ENCODE data around the gene GABRB1.
"Not testable (repeated sequence)": the region's sequence is repeated elsewhere in the genome, so short reads cannot be mapped to it uniquely, and the experiment has no call there.

GABRB1 gene

DNA sequence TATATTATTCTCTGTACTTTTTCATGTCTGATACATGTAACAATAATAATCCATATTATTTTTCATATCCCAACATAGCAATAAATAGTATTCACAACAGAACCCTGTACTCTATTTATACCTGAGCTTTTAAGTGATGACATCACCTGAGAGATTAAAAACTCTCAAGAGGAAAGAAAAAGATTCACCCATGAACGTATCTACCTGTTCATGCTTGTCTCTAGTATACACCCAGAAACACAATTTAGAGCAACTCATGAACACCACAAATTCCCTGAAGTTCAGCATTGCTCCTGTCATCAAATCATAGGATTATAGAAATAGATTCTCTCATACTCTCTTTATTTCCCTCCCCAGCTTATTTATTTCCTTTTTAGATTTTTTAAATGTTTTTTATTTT lies 185.9 kb downstream of the GABRB1 start:
- DNase-seq: no peak

DNA sequence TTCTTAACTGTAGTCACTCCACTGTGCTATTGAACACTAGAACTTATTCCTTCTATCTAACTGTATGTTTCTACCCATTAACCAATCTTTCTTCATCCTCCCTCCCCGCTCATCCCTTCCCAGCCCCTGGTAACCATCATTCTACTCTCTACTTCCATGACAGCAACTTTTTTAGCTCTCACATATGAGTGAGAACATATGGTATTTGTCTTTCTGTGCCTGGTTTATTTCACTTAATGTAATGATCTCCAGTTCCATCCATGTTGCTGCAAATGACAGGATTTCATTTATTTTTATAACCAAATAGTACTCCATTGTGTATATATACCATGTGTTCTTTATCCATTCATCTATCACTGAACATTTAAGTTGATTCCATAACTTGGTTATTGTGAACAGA lies 186.5 kb downstream of the GABRB1 start:
- DNase-seq: no peak

DNA sequence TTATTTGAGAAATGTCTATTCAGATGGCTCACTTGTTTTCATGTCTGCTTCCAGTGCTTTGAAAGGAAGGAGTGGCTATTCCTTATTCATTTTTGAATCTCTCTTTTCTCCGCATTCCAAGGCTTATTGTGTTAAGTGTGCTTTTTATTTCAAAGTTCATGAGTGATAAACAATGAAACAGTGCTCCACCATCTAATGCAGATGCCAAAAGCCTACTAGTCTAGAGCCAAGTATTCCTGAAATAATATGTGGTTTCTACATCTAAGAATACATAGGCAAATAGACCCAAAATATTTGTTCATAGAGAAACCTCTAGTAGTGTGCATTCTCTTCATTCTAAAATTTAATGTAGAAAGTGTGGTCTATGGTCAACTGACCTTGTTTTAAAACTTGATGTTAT lies 187.3 kb downstream of the GABRB1 start:
- DNase-seq: no peak

DNA sequence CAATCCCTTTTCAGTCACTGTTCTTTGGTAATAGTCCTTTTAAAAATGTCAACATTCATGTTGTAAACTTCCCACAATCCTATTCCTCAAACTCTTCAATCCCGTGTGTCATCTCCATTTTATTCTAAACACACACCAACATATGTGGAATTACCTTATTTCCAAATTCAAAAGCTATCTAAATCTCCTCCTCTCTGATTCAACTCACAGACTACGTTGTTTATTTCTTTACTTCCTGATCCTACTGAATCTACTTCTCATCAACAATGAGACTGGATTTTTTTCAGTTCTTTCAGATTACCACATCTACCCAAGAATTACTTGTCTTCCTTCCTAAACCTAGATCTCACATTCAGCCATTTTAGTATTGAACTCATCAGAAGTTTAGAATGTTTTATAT lies 188.2 kb downstream of the GABRB1 start:
- no peak for DNase-seq

DNA sequence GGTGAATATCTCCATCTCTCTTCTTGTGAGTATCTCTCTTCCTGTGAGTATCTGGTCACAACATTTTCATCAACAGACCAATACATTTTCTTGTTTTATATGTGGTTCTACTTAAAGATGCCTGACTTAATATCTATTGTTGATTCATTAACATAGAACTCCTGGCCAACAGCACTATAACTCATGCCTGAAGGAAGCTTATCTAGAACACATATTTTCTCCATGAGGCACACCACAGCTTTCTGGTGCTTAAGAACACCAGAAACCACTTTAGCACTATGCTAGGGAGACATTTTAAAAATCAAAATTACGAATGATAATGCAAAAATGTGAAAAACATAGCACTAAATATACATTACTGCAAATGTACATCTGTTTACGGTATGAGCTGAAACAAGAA lies 190.4 kb downstream of the GABRB1 start:
- DNase-seq: no peak

DNA sequence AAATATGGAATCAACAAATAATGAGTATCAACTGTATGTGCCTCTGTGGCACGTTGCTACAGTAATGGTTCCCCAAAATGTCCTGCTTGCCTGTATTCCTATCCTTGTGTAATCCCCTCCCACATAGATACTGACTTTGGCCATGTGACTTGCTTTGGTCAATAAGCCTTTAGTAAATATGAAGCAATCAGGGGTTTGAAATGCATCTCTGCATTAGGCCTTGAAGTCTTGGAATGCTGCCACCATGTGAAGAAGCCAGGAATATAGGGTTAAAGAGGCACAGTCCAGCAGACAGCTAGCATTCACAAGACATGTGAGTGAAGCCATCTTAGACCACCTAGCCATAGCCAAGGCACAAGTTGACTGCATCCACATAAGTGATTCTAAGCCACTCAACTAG lies 190.9 kb downstream of the GABRB1 start:
- no peak for DNase-seq

DNA sequence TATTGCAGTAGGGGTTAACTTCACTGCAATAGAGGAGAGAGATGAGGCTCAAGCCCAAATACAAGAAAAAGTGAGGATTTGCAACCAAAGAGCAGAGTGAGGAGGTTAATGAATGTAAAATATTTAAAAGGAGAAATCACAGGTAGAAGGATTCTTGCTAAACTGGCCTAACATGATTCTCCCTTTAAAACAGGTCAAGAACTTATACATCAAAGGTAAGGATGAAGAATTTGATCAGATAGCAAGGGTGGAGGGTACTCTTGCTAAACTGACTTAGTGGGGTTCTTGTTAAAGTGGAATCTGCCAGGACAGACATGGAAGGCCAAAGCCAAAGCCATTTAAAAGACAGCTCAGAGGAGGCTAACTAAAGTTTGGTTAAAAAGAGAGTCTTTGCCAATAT lies 193.0 kb downstream of the GABRB1 start:
- DNase-seq: no peak

DNA sequence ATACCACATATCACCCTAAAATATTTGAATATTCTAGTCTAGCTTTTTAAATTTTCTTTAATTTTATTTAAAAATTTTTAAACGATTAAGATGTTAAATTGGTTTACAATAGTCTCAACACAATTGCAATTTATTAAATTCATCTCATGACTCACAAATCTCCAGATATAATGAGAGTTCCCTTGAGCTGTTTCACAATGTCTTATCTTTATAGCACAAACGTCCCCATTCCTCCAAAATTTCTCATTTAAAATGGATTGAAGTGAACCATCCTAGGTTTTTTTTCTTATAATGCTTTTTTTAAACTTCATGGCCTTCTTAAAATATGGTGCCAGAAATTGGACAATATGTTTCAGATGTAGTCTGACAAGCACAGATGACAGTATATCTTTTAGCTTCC lies 204.4 kb downstream of the GABRB1 start:
- no peak for DNase-seq

DNA sequence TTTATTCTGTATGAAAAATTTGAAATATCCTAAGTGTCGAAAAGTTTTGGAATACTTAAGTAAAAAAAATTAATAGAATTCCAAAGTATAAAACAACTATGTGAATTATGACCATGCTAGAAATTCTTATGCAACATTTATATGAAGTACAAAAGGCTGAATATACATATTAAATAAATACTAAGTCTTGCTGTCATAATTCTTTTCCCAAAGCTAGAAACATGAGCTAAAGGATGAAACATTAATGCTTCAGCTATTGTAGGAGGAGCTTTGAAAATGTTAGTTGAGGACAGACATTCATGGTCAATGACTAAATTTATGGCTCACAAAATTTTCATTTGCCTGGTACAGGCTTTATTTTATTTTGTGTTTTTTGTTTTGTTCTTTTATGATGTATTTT lies 207.3 kb downstream of the GABRB1 start:
- no peak for DNase-seq

DNA sequence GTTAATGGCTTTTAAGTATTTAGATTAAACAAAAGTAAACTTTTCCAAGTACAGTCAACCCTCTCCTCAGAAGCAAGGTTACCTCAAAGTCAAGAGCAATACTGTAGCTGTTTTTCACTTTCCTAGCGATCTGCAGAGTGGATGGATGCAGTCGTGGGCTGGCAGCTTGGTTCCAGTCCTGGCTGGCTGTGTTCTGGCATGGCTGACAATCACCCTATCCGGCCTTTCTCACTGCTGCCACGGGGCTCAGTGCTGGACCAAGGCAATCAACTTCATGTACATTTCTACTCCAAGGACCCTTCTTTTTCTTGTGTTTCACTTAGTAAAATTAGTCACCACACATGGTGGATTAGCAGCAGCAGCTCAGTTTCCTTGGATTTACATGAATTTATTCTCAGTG lies 208.3 kb downstream of the GABRB1 start:
- no peak for DNase-seq

DNA sequence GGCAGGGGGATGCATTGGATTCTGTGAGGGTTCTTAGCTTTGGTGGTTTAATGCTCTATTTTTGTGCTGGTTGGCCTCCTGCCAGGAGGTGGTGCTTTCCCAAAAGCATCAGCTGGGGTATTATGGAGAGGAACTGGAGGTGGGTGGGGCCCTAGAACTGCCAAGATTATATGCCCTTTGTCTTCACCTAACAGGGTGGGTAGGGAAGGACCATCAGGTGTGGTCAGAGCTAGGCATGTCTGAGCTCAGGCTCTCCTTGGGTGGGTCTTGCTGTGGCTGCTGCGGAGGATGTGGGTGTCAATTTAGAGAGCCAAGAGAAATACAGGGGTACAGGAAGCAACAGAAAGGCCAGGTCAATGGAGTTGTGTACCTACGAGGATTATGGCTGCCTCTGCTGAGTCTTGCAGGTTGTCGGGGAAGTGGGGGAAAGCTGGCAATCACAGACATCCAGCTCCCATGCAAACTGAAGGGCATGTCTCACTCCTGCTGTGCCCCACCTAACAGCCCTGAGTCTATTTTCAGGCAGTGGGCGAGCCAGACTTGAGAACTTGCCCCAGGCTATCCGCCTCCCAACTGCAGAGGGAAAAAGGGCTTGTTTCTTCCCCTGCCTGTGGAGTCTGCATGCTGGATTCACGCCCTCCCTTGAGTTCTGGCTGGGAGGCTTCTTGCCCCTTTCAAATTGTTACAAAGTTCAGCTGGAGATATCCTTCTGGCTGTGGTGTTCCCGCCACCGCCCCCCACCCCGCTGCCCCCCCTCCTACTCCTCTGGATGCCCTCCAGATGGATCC lies 220.2 kb downstream of the GABRB1 start:
- DNase-seq: no peak

DNA sequence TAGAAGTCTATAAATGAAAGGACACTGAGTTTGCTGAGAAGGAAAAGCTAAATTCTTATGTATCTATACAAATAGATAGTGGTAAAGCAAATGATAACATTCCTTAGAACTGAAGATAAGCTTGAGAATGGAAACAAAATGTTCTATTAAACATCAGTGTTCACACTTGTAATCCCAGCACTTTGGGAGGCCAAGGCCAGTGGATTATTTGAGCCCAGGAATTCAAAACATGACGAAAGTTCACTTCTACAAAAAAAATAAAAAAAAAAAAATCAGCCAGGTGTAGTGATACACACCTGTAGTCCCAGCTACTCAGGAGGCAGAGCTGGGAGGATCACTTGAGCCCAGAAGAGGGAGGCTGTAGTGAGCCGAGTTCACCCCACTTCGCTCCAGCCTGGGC lies 232.4 kb downstream of the GABRB1 start:
- no peak for DNase-seq

DNA sequence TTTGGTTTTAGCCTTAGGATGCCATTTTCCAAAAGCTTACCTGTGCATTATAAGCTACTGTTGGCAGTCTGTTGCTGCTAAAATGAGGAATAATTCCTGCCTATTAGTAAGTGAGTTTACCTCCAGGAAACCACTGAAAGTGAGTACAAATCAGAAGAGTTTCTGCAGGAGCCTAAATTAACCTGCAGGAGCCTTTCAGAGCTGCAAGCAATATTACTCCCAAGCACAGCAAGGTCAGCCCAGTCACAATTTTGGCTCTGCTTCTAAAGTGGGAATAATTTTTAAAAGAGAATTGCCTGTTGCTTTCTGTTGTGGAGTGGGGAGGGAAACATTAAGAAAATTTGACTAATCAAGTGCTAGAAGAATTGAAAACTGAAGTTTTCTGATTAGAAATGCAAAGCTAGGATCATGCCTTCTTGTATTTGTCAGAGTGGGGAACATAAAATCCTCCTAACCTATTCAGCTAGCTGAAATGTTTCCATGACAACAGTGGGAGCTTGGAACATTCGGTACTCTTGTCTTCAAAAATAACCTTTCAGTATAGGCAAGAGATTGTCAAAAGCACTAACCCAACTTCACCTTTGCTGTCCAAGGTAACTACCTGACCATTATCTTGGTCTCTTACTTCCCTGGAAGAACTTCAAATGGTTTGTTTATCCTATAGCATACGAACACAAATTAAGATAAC lies 239.0 kb downstream of the GABRB1 start:
- no peak for DNase-seq

DNA sequence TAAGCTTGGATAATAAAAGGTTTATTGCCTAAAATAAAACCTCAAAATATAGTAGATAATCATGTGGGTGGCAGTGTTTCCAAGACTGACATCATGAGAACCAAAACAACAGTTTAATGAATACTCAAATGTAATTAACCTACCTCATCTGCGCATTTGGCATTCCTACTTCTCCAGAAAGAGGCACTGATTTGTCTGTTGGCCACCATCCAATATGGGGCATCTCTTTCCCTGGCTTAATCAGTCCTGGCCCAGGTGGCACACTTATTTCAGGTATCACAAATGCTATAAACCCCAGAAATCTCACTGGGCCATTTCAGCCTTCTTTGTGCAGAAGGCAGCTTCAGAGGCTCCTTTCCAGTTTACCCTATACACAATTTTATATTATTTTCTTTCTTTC lies 239.9 kb downstream of the GABRB1 start:
- DNase-seq: no peak

DNA sequence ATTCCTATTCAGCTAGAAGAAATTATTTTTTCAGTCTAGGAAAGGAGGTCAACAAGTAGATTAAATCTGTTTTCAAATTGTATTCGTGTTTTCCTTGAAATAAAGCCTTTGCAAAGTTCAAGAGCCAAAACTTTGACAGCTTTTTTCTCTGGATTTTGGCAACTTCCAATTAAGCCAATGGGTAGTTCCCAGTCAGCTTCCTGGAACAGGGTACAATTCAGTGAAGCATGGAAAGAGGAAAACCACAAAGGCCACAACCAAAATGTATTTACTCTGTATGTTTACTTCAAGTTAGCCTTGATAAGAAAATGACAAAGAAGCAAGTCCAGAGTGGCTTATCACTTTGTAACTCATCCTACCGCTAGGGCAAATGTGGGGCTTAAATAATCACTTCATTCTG lies 243.5 kb downstream of the GABRB1 start:
- no peak for DNase-seq

DNA sequence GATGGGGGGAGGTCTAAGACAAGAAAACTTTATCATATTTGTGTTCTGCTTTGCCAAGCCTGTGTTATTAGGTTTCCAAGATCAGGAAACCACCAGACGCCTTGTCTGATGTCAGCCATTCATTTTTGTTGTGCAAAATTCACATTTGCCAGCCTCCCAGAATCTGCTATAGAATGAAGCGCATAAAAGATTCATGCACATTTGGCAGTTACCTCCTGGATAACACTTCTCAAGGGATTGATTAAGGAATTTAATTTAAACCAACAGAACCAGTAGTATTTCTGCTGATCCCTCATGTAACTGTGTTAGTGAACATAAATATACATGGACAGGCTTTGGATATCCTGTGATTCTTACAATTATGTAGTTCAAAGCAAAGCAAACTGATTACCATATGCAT lies 244.2 kb downstream of the GABRB1 start:
- no peak for DNase-seq

DNA sequence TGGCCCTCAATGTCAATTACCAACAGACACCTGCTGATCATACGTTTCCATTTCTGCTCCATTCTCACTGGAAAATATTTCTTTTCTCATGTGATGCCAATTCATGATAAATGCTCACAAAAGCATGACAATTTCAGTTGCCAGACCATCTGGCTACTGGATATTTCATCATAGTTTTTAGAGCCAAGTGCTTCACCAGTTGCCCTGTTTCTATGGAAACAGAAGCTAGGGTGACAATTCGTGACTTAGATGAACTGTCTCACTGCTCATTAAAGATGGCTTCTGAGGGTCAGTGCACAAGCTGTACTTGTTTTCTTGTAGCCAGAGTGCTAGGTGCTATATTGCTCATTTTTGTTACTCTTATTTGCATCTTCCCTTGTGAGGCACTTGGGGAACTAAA lies 247.3 kb downstream of the GABRB1 start:
- no peak for DNase-seq

DNA sequence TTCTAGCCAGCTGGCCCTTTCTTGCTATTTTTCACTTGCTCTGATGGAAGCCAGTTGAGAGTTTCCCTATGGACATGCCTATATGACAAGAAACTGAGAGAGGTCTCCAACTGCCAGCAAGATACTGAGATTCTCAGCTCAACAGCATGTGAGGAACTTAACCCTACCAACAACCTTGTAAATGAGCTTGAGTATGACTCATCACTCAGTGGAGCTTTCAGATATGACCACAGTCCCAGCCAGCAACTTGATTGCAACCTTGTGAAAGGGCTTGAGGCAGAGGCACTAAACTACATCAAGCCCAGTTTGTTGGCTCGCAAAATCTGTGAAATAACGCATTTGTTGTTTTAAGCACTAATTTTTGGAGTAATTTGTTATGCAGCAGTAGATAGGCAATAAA lies 256.4 kb downstream of the GABRB1 start:
- DNase-seq: no peak

DNA sequence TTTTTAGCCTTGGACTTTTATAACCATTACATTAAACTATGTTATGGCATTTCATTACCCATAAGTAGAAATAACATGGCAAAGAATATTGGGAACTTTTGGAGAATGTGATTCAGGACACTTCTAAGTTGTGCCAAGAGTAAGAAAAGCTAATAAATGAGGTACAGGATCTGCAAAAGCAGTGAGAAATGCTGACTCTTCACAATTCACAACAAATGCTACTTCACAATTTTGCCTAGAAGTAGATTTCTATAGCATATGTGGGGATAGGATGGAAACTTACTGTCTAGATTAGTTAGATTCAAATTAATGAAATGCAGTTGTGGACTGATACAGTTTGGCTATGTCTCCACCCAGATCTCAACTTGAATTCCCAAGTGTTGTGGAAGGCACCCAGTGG lies 258.4 kb downstream of the GABRB1 start:
- DNase-seq: no peak

DNA sequence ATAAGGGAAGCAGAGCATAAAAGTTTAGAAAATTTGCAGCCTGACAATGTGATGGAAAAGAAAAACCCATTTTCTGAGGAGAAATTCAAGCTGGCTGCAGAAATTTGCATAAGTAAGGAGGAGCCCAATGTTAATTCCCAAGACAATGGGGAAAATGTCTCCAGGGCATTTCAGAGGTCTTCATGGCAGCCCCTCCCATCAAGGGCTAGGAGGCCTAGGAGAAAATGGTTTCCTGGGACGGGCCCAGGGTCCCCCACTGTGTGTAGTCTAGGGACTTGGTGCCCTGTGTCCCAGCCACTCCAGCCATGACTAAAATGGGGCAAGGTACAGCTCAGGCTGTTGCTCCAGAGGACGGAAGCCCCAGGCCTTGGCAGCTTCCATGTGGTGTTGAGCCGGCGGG lies 259.5 kb downstream of the GABRB1 start:
- DNase-seq: not testable (repeated sequence)

DNA sequence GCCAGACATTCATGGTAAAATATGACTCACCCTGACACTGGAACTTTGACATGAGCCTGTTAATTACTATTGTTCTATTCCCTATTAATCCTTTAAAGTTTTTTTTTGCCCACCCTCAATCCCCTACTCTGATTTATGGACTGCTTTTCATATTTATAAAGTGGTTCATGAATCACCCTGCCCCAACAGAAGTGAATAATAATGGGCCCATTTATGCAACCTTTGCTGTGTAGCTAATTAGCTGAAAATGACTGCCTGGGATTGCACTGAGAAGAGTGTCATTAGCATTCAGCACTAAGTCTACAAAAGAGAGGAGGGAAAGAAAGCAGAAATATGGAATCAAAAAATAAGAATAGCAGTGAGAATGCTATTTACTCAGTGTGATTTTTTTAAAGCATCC lies 277.8 kb downstream of the GABRB1 start:
- DNase-seq: no peak

DNA sequence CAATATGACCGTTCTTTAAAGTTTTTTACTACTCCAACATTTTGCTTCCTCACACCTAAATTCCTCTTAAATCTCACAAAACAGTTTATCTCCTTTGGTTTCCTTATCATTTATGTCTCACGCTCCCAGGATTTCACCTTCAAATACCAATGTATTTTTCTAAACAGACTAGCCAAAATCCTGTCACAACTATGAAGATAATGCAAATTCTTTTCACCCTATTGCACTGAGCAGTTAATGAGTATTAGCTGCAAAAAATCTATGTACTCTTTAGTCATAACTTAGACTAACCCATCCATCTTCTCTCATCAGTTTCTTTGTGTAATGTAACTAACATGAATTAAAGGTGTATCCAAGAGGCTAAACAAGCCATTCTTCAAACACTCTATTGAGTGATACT lies 280.8 kb downstream of the GABRB1 start:
- DNase-seq: no peak

DNA sequence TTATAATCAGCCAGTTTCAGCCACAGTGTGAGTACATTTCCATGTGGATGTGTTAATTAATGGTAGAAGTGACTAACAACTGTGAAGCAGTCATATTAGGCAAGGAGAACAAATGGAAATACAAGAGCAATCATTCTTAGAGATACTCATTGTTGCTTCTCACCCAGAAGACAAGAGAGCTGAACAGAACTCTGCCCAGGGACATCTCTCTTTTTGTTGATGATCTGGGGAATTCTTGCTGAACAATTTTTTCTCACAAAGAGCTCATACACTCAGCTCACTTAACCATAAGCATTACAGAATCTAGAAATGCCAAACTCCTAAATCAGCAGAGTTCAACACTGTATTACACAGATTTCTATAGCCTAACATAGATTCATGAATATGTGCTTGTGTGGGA lies 282.0 kb downstream of the GABRB1 start:
- no peak for DNase-seq

DNA sequence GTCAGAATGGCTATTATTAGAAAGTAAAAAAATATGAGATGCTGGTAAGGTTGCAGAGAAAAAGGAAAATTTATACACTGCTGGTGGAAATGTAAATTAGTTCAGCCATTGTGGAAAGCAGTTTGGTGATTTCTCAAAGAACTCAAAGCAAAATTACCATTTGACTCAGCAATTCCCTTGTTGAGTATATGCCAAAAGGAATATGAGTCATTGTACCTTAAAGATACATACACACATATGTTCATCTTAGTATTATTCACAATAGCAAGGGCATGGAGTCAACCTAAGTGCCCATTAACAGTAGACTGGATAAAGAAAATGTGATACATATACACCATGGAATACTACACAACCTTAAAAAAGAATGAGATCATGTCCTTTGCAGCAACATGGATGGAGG lies 284.0 kb downstream of the GABRB1 start:
- DNase-seq: no peak

DNA sequence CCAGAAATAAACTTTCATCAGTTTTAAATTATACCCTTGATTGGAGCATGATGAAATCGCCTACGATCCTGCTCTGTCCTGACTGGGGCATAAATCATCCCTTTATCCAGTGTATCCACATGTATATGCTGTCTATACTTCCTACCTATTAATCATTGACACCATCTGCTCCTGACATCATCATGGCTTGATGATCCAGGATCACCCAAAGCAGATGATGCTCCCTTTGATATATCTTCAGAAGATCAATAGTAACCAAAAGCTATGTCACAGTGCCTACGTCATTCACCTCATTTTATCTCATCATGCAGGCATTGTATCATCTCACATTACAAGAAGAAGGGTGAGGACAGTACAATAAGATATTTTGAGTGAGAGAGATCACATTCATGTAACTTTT lies 294.7 kb downstream of the GABRB1 start:
- DNase-seq: no peak
